Body of pancreas (tissue), 4 donors: ENCODE measurements around the gene PCDHGC3.
A peak's percentile ranks its signal among the peaks of the same experiment; 100 is the strongest.

ENCODE experiments used
- POLR2A ChIP-seq, 3 donors: fragments of 450-650 bp; IDR thresholded peaks; one replicate each; pipeline ENCODE4 v1.6.1; 2016; ENCODE audit warnings: antibody characterized with exemption in 3 of 3, mild to moderate bottlenecking in 2 of 3
- TF ChIP-seq, protein P1 (sequence below), 7 experiments: fragments of 450-650 bp in 4 of 7; fragments of 200-600 bp in 3 of 7; sonication (generic) in 3 of 7; IDR thresholded peaks; one replicate each; pipeline ENCODE4 v1.5.1; 2016 to 2019; ENCODE audit warnings: antibody characterized with exemption in 7 of 7

DNA sequence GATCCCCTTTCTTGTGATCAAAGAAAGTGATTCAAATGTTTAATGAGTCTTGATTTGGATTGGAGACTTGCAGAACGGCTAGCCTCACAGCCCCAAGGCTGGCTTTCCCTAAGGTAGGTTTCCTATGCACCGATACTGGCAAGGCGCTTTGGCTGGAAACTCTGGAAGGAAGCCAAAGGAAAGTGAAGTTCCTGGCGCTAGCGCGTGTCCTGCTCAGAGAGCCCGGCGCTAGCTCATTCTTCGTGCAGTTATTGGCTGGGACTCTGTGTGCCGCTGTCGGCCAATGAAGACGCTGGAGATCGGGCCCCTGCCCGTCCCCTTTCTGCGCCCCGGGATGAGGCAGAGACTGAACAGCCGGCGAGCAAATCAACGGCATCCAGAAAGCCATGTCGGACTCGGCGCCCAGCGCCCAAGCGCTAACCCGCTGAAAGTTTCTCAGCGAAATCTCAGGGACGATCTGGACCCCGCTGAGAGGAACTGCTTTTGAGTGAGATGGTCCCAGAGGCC is at the start of gene PCDHGC3:
- TF ChIP-seq, protein P1, sequence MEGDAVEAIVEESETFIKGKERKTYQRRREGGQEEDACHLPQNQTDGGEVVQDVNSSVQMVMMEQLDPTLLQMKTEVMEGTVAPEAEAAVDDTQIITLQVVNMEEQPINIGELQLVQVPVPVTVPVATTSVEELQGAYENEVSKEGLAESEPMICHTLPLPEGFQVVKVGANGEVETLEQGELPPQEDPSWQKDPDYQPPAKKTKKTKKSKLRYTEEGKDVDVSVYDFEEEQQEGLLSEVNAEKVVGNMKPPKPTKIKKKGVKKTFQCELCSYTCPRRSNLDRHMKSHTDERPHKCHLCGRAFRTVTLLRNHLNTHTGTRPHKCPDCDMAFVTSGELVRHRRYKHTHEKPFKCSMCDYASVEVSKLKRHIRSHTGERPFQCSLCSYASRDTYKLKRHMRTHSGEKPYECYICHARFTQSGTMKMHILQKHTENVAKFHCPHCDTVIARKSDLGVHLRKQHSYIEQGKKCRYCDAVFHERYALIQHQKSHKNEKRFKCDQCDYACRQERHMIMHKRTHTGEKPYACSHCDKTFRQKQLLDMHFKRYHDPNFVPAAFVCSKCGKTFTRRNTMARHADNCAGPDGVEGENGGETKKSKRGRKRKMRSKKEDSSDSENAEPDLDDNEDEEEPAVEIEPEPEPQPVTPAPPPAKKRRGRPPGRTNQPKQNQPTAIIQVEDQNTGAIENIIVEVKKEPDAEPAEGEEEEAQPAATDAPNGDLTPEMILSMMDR (IDR thresholded peaks at IDR 0.05), result peak in 4 of 7 experiments; percentile 15 to 51 (median 32)
- peak; percentile 74 to 87 (median 86) for TF ChIP-seq POLR2A (IDR thresholded peaks at IDR 0.05)
